ENCODE measurements around the gene TAF4.

The TAF4 gene

DNA sequence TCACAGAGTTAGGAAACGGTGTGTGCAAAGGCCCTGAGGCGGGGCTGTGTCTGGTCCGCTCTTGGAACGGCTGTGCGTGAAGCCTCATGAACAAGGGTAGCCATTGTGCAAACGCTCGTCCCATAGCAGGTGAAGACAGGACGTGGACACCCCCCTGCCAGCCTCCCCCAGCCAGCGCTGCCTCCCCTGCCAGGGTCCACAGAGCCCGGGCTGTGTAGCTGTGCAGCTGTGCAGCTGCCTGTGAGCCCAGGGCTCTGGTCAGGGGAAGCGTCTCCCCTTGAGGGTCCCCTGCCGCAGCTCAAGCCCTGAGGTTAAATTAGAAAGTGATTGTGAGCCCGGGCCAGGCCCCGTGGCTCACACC is 139.4 kb downstream of the TAF4 start:
- Histone ChIP-seq H3K4me2 (ENCODE audit: low read depth, low read length, poor library complexity, severe bottlenecking) (no peak overlapping the region), H3K9ac (ENCODE audit: low read length) (no peak overlapping the region), H3K27me3 (ENCODE audit: low read length) (no peaks in the 10 kb centered on the region), H3K9me3 (ENCODE audit: insufficient read depth, low read length) (no peaks in the 10 kb centered on the region), H3F3A (ENCODE audit: insufficient read depth) (no peaks in the 10 kb centered on the region), H4K20me1 (ENCODE audit: low read depth, low read length) (no peaks in the 10 kb centered on the region), H3K4me3 (ENCODE audit: insufficient read depth, low read length, poor library complexity, severe bottlenecking) (no peak overlapping the region), H2AFZ (ENCODE audit: low read depth, low read length, severe bottlenecking) (no peak overlapping the region), H3K79me2 (ENCODE audit: insufficient read depth, low read length) (no peaks in the 10 kb centered on the region), H3K9me2 (replicated peaks; ENCODE audit: insufficient read depth, low read length) (no peaks in the 10 kb centered on the region), H3K27ac (ENCODE audit: low read depth, low read length) (no peak overlapping the region), H3K36me3 (ENCODE audit: low read length) (no peaks in the 10 kb centered on the region)
- TF ChIP-seq, protein P1, sequence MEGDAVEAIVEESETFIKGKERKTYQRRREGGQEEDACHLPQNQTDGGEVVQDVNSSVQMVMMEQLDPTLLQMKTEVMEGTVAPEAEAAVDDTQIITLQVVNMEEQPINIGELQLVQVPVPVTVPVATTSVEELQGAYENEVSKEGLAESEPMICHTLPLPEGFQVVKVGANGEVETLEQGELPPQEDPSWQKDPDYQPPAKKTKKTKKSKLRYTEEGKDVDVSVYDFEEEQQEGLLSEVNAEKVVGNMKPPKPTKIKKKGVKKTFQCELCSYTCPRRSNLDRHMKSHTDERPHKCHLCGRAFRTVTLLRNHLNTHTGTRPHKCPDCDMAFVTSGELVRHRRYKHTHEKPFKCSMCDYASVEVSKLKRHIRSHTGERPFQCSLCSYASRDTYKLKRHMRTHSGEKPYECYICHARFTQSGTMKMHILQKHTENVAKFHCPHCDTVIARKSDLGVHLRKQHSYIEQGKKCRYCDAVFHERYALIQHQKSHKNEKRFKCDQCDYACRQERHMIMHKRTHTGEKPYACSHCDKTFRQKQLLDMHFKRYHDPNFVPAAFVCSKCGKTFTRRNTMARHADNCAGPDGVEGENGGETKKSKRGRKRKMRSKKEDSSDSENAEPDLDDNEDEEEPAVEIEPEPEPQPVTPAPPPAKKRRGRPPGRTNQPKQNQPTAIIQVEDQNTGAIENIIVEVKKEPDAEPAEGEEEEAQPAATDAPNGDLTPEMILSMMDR (IDR thresholded peaks at IDR 0.05; ENCODE audit: insufficient read depth, low read length, poor library complexity, severe bottlenecking) = no peak
- no peak for TF ChIP-seq EZH2phosphoT487 (conservative IDR thresholded peaks at IDR 0.05; ENCODE audit: low read length)

DNA sequence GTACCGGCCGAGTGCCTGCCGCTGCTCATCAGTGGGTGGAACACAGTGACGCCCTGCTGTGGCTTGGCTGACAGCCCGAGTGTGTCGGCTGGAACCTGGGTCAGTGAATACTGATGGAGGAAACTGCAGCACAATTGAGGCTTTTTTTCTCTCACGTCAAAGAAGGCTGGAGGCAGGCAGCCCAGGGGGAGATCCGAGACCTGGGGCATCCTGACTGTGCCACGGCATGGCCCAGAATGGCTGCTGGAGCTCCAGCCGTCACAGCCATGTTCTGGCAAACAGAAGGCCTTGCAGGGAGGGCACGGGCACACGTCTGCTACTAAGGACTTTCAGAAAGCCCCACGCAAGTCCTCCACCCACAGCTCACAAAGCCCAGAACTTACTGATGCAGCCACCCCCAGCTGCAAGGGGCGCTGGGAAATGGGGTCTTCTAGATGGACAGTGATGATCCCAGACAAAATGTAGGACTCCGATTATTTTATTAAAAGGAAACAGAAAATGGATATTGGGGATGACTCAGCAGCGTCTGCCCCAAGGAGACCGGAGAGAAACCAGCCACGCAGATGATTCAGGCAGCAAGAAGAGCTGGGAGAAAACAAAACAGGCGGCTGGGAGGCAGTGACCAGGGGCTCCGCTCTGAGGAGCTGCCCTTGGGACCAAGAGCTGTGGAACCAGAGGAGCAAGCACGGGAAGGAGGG is 140.0 kb downstream of the TAF4 start:
- H3K27ac ChIP-seq (ENCODE audit: low read depth, low read length) = no peak overlapping the region
- no peak overlapping the region for H3K4me3 ChIP-seq (ENCODE audit: insufficient read depth, low read length, poor library complexity, severe bottlenecking)
- TF ChIP-seq, protein P1 (IDR thresholded peaks at IDR 0.05; ENCODE audit: insufficient read depth, low read length, poor library complexity, severe bottlenecking) = no peak
- TF ChIP-seq EZH2phosphoT487 (conservative IDR thresholded peaks at IDR 0.05; ENCODE audit: low read length) = no peak
- H2AFZ ChIP-seq (ENCODE audit: low read depth, low read length, severe bottlenecking) = no peak overlapping the region
- no peaks in the 10 kb centered on the region for H3K36me3 ChIP-seq (ENCODE audit: low read length)
- H4K20me1 ChIP-seq (ENCODE audit: low read depth, low read length) = no peaks in the 10 kb centered on the region
- no peaks in the 10 kb centered on the region for H3K79me2 ChIP-seq (ENCODE audit: insufficient read depth, low read length)
- no peak overlapping the region for H3K9ac ChIP-seq (ENCODE audit: low read length)
- no peaks in the 10 kb centered on the region for H3K27me3 ChIP-seq (ENCODE audit: low read length)
- no peak overlapping the region for H3K4me2 ChIP-seq (ENCODE audit: low read depth, low read length, poor library complexity, severe bottlenecking)
- no peaks in the 10 kb centered on the region for H3F3A ChIP-seq (ENCODE audit: insufficient read depth)
- H3K9me3 ChIP-seq (ENCODE audit: insufficient read depth, low read length) = no peaks in the 10 kb centered on the region
- no peaks in the 10 kb centered on the region for H3K9me2 ChIP-seq (replicated peaks; ENCODE audit: insufficient read depth, low read length)

DNA sequence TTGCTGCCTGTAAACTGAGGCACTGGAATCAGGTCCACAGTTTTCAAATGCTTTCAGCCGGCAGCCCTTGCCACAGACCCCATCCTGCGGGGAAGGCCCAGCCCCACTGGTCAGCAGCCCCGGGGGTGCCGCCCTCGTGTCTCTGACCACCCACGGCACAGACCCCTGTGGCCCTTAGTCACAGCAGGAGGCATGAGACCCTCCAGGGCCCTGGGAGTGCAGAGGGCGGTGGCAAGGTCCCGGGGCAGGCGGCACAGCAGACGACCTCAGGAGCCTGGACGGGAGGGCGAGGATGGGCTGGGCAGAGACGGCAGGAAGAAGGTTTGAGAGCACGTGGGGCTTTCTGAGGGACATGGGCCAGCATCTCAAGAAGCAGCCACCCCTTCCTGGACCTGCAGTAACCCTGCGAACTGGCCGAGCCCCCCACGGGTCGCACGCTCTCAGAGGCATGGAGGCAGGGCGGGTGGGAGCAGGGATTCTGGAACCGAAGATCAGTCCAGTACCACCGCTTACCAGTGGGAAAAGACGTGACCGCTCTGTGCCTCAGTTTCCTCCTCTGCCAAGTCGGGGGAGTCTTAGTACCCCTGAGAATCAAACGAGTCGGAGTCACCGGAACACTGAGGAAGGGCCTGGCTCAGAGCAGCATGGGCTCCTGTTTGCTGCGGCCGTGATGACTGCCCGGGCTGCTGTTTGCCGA is 140.7 kb downstream of the TAF4 start:
- Histone ChIP-seq H3K79me2 (ENCODE audit: insufficient read depth, low read length) (no peaks in the 10 kb centered on the region), H2AFZ (ENCODE audit: low read depth, low read length, severe bottlenecking) (no peak overlapping the region), H3K27ac (ENCODE audit: low read depth, low read length) (no peak overlapping the region), H3K9me3 (ENCODE audit: insufficient read depth, low read length) (no peaks in the 10 kb centered on the region), H3K4me3 (ENCODE audit: insufficient read depth, low read length, poor library complexity, severe bottlenecking) (no peak overlapping the region), H3K9ac (ENCODE audit: low read length) (no peak overlapping the region), H3F3A (ENCODE audit: insufficient read depth) (no peaks in the 10 kb centered on the region), H3K27me3 (ENCODE audit: low read length) (no peaks in the 10 kb centered on the region), H3K4me2 (ENCODE audit: low read depth, low read length, poor library complexity, severe bottlenecking) (no peak overlapping the region), H4K20me1 (ENCODE audit: low read depth, low read length) (no peaks in the 10 kb centered on the region), H3K9me2 (replicated peaks; ENCODE audit: insufficient read depth, low read length) (no peaks in the 10 kb centered on the region), H3K36me3 (ENCODE audit: low read length) (no peaks in the 10 kb centered on the region)
- TF ChIP-seq, protein P1 (IDR thresholded peaks at IDR 0.05; ENCODE audit: insufficient read depth, low read length, poor library complexity, severe bottlenecking) = no peak
- no peak for TF ChIP-seq EZH2phosphoT487 (conservative IDR thresholded peaks at IDR 0.05; ENCODE audit: low read length)
